NCI-H2227 treated with DMSO at 0.1 percent for 48 hours (cell line): ENCODE measurements around the gene TOR4A.
"Not testable (repeated sequence)": the region's sequence is repeated elsewhere in the genome, so short reads cannot be mapped to it uniquely, and the experiment has no call there.

ENCODE experiments used
- DNase-seq: peaks from one replicate; lab custom pipeline; 2025; lab: John Stamatoyannopoulos, UW

Gene TOR4A

DNA sequence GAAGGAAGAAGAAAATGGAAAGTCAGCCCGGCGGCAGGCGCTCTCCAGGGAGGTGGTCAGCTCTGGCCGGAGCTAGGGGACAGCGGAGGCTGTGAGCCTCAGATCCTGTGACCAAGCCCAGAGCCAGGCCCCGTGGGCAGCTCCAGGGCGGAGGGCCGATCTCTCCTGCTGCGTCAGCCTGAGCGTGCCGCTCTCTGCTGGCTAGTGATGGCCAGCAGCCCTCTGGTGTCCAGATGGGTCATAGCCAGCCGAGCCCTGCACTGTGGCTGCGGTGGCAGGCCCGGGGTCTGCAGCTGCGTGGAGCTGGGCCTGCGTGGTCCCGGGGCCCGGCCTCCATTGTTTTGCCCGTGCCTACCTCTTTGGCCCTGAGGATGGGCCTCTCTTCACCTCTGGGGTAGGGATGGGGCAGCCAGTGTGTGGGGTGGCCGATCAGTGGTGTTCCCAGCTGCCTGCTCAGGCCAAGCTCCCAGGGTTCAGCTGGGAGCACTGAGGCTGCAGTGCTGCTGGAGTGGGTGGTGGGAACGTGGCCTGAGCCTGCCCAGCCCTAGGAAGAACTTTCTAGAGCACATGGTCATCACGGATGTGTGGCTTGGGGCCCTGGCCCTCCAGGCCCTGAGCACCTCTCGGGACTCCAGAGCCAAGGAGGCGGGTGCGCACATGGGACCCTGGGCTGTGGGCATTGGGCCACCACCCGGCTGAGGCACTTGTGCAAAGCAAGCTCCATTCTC lies 41.6 kb downstream of the TOR4A start:
- DNase-seq: no peak

DNA sequence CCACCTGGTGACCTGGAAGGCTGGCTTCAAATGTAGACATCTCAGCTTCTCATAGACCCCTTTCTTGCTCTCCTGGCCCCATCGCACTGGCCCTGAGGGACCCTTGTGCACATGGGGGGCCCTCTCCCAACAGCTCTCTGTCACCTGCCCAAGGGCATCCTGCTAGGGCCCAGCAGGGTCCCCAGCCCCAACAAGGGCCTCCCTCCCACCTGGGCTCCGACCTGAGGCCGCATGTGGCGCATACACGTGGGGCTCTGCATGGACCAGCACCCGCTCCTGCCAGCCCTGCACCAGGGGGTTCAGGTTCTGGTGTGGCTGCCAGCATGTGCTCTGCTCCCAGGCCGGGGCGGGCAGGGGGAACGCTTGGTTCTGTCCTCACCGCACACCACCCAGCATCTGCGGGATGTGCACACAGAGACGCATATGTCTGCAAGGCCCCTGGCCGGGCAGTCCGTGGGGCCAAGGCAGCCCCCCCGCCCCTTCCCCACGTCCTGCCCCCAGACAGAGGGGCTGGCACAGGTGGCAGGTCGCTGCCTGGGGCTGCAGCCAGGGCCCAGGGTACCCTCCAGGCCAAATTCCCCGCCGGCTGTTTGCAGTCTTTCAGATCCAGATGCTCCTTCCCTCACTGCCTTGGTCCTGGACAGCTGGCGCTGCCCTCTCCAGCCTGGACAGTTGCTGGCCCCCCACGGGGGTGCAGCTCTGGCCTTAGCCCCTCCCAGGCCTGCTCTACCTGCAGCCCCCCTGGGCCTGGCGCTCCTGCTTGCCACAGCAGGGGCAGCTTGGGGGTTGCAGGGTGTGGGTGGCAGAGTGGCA lies 42.4 kb downstream of the TOR4A start:
- no peak for DNase-seq

- DNase-seq: no peak
Observed at GRCh38 chr9:137320555-137321384, 43.2 kb downstream of the TOR4A start.

DNA sequence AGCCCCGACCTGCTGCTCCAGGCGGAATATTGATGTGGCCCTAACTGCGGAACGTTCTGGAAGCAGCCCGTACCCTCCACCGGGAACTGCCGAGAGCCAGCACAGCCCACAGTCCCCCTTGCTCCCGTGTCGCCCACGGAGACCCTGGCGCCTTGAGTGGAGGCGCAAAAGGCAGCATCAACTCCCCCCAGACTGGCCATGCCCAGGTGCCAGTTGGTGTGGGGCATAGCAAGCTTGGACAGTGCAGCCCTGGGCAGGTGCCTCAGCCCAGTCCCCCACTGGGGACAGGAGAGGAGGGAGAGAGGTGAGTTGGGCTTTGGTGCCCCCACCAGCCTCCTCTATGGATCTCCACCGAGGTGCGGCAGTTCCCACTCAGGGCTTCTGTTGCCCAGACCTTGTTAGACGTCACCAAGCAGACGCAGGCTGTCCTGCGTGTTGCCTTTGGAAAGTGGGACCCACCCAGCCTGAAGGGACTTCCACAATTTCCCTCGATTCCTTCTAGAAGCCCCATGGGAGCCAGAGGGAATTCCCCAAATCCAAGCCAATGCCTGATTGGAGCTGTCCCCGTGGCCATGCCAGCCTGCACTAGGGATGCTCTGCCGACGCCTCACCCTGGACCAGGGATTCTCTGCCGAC lies 44.3 kb downstream of the TOR4A start:
- DNase-seq: no peak

GRCh38 chr9:137323531-137324331 lies 46.2 kb downstream of the TOR4A start:
- no peak for DNase-seq

DNA sequence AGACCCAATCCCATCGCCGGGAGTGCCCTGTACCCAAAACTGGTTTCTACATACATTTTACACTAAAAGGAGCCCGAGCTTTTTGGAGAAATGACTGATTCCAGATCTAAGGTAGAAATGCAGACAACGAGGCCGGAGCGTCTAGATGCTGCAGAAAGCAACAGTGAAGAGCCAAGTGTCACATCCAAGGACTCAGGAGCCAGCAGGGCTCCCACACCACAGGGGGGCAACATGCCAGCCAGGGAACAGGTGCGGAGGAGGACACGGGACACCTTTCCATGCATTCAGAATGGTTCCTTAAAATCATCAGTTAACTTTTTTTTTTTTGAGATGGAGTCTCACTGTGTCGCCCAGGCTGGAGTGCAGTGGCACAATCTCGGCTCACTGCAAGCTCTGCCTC lies 47.6 kb downstream of the TOR4A start:
- no peak for DNase-seq

GRCh38 chr9:137325799-137326198 lies 48.3 kb downstream of the TOR4A start:
- DNase-seq: no peak

- no peak for DNase-seq
Observed at GRCh38 chr9:137326445-137327065, 49.0 kb downstream of the TOR4A start.

- DNase-seq: not testable (repeated sequence)
Observed at GRCh38 chr9:137327641-137328550, 50.4 kb downstream of the TOR4A start.

DNA sequence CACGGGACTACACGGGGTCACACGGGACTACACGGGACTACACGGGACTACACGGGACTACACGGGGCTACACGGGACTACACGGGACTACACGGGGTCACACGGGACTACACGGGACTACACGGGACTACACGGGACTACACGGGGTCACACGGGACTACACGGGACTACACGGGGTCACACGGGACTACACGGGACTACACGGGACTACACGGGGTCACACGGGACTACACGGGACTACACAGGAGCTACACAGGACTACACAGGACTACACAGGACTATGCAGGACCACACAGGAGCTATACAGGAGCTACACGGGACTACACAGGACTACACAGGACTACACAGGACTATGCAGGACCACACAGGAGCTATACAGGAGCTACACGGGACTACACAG lies 52.1 kb downstream of the TOR4A start:
- not testable (repeated sequence) for DNase-seq

GRCh38 chr9:137330689-137331088 lies 53.2 kb downstream of the TOR4A start:
- no peak for DNase-seq

DNA sequence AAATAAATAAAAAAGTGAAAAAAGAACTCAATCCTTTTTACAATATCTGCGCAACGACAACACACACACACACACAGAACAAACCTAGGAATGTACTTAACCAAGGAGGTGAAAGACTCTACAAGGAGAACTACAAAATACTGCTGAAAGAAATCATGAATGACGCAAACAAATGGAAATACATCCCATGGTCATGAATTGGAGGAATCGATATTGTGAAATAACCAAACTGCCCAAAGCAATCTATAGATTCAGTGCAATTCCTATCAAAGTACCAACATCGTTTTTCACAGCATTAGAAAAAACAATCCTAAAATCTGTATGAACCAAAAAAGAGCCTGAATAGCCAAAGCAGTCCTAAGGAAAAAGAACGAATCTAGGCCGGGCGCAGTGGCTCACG lies 54.4 kb downstream of the TOR4A start:
- no peak for DNase-seq
